CD4-positive, alpha-beta T cell treated with Interleukin-4 for 4 hours (primary cell): Measurements from ENCODE around the gene MAGEA9B.
"Not testable (repeated sequence)": the region's sequence is repeated elsewhere in the genome, so short reads cannot be mapped to it uniquely, and the experiment has no call there.

Source experiments
- DNase-seq: peaks from one replicate; pipeline ENCODE4 v3.0.0-alpha.2; 2020

The MAGEA9B gene

GRCh38 chrX:149587359-149587758 is at the start of gene MAGEA9B:
Gene MAGEA9B, minus strand, starts transcription at chrX:149587459. Its CDS starts 4,280 bp downstream, at chrX:149583179.
- not testable (repeated sequence) for DNase-seq

GRCh38 chrX:149633511-149633910 is 46.3 kb upstream of the MAGEA9B start:
- DNase-seq, result no peak

- peak; percentile 70 for DNase-seq
These were observed 44.2 kb upstream of the MAGEA9B start, which contains the start of gene TMEM185A for GRCh38 chrX:149631234-149632165. Gene TMEM185A, minus strand, starts transcription at chrX:149631792. Its CDS starts 212 bp downstream, at chrX:149631580.

GRCh38 chrX:149630681-149631233 is 43.5 kb upstream of the MAGEA9B start:
- DNase-seq, result no peak

- DNase-seq, result no peak
These were observed 42.6 kb upstream of the MAGEA9B start for GRCh38 chrX:149629730-149630387.

- DNase-seq, result no peak
These were observed 41.5 kb upstream of the MAGEA9B start for GRCh38 chrX:149628768-149629167.

- DNase-seq, result no peak
These were observed 41.0 kb upstream of the MAGEA9B start for GRCh38 chrX:149628280-149628679.

- not testable (repeated sequence) for DNase-seq
These were observed 39.6 kb upstream of the MAGEA9B start for GRCh38 chrX:149626829-149627228.

- not testable (repeated sequence) for DNase-seq
These were observed 32.4 kb upstream of the MAGEA9B start for GRCh38 chrX:149619662-149620061.

GRCh38 chrX:149618871-149619270 is 31.6 kb upstream of the MAGEA9B start:
- no peak for DNase-seq

- DNase-seq, result no peak
These were observed 24.4 kb upstream of the MAGEA9B start for GRCh38 chrX:149611623-149612175.

GRCh38 chrX:149610511-149610910 is 23.3 kb upstream of the MAGEA9B start:
- DNase-seq, result no peak

GRCh38 chrX:149607699-149608098 is 20.4 kb upstream of the MAGEA9B start:
- DNase-seq, result no peak

GRCh38 chrX:149605248-149605885 is 18.1 kb upstream of the MAGEA9B start:
- DNase-seq, result not testable (repeated sequence)

GRCh38 chrX:149598603-149599002 is 11.3 kb upstream of the MAGEA9B start:
- not testable (repeated sequence) for DNase-seq

GRCh38 chrX:149595943-149596342 is 8.7 kb upstream of the MAGEA9B start:
- not testable (repeated sequence) for DNase-seq

GRCh38 chrX:149595214-149595613 is 8.0 kb upstream of the MAGEA9B start, which contains the start of gene HSFX2:
Gene HSFX2, minus strand, starts transcription at chrX:149595314. Its CDS starts 614 bp downstream, at chrX:149594700.
- DNase-seq, result not testable (repeated sequence)

GRCh38 chrX:149590993-149591392 is 3.7 kb upstream of the MAGEA9B start:
- DNase-seq, result not testable (repeated sequence)

GRCh38 chrX:149585631-149586030 is 1.6 kb downstream of the MAGEA9B start:
- not testable (repeated sequence) for DNase-seq

GRCh38 chrX:149573456-149573855 is 13.8 kb downstream of the MAGEA9B start:
- not testable (repeated sequence) for DNase-seq

- no peak for DNase-seq
These were observed 14.5 kb downstream of the MAGEA9B start for GRCh38 chrX:149572743-149573142.

GRCh38 chrX:149571770-149572169 is 15.5 kb downstream of the MAGEA9B start:
- no peak for DNase-seq
